GM19238 (cell line): ENCODE data around the gene HOXB2.

Source experiments
- DNase-seq: peaks from one replicate; pipeline ENCODE4 v3.0.0; 2011; ENCODE audit warnings: low spot score; ENCODE audit not compliant: insufficient read length

Gene HOXB2

DNA sequence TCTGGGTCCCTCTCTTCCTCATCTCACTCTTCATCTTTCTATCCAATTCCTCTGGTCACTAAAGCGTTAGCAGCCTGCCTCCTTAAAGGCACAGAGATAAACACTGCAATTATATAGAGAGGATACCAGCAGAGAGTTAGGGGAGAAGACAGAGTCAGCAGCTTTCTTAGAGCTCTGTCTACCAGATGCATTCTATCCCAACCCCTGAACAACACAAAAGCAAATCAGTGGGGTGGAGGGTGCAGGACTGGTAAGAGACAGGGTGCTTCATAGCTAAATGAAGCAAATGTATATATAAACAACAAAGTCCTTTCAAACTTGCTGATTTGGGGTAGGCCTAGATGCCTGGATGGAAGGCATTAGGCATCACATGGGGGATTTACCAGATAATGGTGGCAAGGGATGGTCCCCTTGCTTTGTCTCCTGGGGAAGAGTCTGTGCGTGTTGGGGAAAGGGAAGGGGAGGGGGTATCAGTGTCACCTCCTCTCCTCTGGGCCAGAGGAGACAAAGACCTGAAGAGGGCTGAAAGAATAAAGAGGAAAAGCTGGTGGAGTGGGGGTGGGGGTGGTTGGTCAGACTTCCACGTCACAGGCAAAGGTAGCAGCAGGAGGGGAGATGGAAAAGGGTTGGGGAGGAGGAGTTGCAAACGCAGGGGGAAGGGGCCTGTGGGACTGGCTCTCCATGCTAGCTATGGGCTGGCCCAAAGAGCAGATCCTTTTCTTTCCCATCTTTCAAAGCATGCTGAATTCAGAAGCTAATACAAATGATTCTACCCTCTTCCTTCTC lies 21.2 kb upstream of the HOXB2 start:
- no peak for DNase-seq

GRCh38 chr17:48565022-48565554 lies 20.2 kb upstream of the HOXB2 start:
- no peak for DNase-seq

GRCh38 chr17:48564188-48565021 lies 19.5 kb upstream of the HOXB2 start:
- no peak for DNase-seq

DNA sequence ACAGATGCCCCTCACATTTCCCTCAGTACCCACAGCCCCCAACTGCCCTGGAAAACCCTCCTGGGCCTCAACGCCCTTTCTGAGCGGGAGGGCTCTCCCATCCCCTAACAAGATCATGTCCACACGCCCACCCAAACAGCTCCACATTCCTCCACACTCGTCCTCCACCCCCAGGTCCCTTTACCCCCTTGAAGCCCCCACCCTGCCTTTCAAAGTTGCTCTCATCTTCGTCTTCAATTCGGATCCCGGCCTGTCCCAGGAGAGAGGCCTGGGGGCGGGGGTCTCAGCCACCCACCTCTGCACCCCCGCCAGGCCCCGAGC lies 18.9 kb upstream of the HOXB2 start:
- no peak for DNase-seq

DNA sequence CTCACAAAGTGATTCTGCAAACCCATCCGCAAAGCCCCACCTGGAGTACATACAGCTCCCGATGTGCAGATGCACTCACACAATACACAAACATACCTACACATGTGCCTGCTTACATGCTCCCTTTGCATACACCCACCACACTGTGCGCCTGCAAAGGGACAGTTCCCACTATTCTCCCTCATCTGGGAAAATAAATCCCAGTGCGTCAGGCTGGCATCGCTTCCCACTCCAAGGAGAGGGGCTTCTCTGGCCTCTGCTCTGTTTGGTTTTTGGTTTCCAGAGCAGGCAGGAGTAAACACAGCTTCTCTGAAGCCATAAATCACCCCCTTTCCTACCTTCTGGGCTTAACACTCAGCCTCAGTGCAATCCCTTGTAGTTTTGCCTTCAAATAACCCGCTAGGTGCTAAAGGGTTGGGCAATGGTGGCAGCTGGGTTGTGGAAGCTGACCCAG lies 18.5 kb upstream of the HOXB2 start:
- DNase-seq, result no peak

DNA sequence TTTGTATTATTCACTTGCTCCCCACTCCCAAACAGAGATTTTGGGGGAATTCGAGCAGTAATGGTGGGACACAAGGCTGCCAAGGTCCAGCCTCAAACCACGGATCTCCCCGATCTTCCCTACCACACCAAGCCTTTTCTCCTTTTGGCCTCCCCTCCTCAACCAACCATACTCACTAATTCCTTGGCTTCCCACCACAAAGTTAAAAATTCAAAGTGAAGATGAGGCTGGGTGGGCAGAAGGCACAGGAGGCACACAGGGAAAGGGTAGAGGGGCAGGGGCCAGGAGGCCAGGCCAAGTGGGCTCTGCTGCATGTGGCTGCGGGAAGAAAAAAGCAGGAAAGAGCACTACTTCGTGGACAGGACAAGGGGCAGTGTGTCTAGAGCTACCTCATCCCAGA lies 18.0 kb upstream of the HOXB2 start:
- no peak for DNase-seq

GRCh38 chr17:48561884-48562810 lies 17.2 kb upstream of the HOXB2 start:
- peak; percentile 69 for DNase-seq

GRCh38 chr17:48559840-48560817 lies 15.2 kb upstream of the HOXB2 start:
- DNase-seq, result no peak

- DNase-seq, result no peak
These were observed 14.4 kb upstream of the HOXB2 start for GRCh38 chr17:48559122-48559839.

DNA sequence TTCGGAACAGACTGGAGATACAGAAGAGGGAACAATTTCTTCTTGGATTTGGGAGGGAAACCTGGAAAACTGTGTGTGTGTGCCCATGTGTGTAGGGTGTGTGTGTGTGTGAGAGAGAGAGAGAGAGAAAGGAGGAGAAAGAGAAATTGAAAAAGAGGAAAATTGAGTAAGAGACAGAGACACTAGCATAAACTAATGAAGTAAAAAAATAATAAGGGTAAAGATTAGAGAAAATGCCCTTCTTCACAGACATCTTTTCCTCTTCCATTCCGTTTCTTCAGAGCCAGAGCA lies 13.9 kb upstream of the HOXB2 start:
- DNase-seq, result no peak

DNA sequence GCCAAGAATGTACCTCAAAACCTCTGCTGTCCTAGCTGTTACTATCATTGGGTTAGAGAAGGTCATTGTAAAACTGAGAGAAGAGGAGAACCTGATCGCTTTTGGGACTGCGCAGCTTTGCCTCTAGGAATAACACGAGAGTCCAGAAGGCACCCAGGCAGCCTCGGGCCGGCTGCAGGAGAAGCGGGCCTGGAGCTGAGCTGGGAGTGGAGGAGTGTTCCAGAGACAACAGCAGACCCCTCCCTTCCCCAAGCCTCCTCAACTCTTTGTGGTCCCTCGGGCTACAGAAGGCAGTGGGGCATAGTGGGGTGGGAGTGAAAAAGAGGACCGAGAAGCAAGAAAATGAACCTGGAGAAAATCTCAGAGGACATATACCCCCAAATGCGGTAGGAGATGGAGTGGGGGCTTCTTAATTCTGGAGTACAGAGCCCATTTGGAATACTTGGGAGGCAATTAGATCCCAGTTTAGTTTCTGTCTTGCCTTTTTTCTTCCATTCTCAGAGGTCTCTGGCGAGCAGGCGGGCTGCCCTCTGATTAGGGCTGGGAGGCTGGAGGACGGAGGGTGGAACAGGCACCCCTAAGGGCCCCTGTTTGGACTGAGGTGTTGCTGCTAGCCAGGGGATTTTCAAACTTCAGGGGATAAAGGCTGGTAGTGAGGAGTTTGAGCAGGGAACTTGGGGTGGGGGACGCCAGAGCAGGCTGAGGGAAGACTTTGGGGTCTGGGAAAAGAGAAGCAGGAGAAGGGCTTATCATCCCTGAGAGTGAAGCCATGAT lies 13.3 kb upstream of the HOXB2 start:
- DNase-seq, result no peak

GRCh38 chr17:48556576-48557401 lies 11.9 kb upstream of the HOXB2 start:
- DNase-seq, result no peak

GRCh38 chr17:48556229-48556575 lies 11.3 kb upstream of the HOXB2 start:
- DNase-seq, result no peak

DNA sequence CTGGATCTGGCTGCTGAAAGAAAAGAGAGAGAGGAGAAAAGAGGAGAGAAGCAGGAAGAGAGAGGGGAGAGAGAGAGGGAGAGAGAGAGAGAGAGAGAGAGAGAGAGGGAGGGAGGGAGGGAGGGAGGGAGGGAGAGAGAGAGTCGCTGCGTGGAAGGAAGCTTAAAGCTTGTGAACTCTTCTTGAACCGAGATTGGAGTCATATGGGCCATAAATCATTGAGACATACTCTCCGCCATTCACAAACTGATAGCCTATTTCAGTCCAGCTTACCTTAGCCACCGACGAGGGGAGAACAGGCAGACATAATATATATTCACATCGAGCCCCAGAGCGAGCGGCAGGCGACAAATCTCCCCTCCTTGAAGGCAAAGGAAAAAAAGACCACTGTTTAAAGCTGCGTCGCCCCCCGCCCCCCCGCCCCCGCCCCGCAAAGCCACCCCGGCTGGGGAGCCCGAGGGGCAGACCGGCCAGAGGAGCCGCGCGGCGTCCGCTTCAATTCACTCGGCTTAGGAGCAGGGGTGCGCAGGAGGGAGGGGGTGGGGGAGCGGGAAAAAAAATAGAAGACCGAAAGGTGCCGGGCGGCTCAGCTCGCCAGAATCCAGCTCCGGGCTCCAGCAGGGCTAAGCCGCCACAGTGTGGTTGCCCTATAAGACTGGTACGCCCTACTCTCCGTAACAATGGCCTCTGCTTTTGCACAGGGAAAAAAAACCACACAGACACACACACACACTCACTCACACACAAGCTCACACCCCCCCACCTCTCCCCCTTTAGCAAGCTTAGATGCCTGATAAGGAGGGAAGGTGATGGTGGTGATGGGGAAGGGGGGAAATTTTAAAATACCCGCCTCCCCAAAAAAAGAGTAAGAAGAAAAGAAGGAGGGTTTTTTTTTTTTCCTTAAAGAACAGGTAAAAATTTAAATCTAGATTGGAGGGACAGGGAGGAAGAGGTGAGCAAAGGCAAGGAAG lies 10.6 kb upstream of the HOXB2 start:
- DNase-seq, result no peak

DNA sequence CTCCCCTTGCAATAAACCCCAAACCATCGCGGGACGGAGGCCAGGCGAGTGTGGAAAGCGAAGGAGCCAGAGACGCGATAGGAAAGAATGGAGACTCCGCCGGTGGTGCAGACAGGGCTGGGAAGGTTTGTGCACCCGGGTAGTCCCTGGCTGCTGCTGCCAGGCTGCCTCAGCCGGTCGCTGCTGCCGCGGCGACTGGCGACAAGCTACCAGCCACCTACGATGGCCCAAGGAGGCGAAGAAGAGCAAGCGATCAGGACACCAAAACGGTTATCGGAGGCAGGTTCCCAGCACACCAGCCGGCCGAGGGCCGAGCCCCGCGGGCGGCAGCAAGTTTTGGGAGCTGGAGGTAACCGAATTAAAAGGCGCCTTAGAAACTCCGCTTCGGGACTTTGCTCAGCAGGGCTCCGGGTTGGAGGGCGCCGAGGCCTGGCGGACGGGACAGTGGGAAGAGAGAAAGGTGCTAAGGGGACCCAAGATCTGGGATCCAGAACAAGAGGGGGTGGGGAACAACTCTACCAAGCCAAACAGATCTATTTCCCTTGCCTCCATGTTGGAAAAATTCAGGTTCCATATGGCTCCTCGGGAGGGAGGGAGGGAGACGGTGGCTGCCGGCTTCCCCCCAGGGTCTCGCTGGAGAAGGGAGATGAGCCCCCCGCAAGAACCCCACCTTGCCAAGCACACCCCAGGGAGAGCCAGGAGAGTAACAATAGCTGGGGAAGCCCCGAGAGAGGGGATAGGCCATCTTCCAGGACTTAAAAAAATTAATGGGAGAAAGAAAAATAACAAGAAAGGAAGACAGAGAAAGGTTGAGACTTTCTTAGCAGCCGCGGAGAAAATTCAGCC lies 9.7 kb upstream of the HOXB2 start:
- no peak for DNase-seq

- DNase-seq, result no peak
These were observed 8.9 kb upstream of the HOXB2 start for GRCh38 chr17:48553826-48554225.
